K562 (cell line): Measurements from ENCODE around the gene FAM167B. TPM values are rescaled to one million over a fixed set of nuclear protein-coding genes. Genes with fewer than 3 reads are reported as not detected.

ENCODE experiments used
- ATAC-seq: fragments of 200-7000 bp; cut with Tn5 transposase; 3 replicates; pipeline ENCODE4 v1.9.1; 2020; ENCODE audit warnings: moderate library complexity
- BruUV-seq: library from RNA; stranded (reverse); fragments of 400-500 nt; replicated peaks from 2 replicates; lab custom pipeline; 2021; lab: Mats Ljungman, UMichigan
- CTCF ChIA-PET: fragments of 300-600 bp; formaldehyde crosslinking; extraction: SDS; loops from one replicate; lab custom pipeline; 2021; ENCODE audit warnings: low intra/inter-chr PET ratio; lab: Yijun Ruan, JAX
- POLR2A ChIA-PET: fragments of 300-600, 350-650 bp; sonication (Branson Sonifier 250); formaldehyde crosslinking; extraction: SDS; loops from one replicate; lab custom pipeline; 2021; ENCODE audit warnings: antibody characterized with exemption, inconsistent platforms; lab: Yijun Ruan, JAX
- DNase-seq, 4 experiments: peaks; one replicate each; pipeline versions ENCODE4 v3.0.0 to v3.0.0-alpha.2; 2011 to 2018; ENCODE audit warnings: low spot score in 3 of 4, mixed read lengths in 3 of 4; ENCODE audit errors: extremely low read depth in 1 of 4
- FAIRE-seq: peaks from 2 replicates; lab custom pipeline; 2011; peaks lifted over from hg19 to GRCh38; lab: Jason Lieb, UNC
- H2AFZ ChIP-seq: 2 replicates; pipeline ENCODE4 v1.6.0; 2011; ENCODE audit warnings: low read depth, low read length, control low read depth, inconsistent platforms
- H3K27ac ChIP-seq: fragments of 200-600 bp; 3 replicates; pipeline ENCODE4 v1.8.0; 2011; ENCODE audit warnings: low read depth, mild to moderate bottlenecking, control low read depth, inconsistent platforms, low read length, moderate library complexity, mixed read lengths; ENCODE audit errors: extremely low read depth
- H3K27me3 ChIP-seq, 2 experiments: fragments of 300-600 bp in 1 of 2; 2 replicates in 1 of 2; 3 replicates in 1 of 2; pipeline versions ENCODE4 v1.6.0 to v1.8.0; 2011; ENCODE audit warnings: inconsistent platforms in 2 of 2, low read length in 2 of 2, mild to moderate bottlenecking in 1 of 2, mixed read lengths in 1 of 2, moderate library complexity in 1 of 2; ENCODE audit not compliant: control insufficient read depth in 2 of 2, insufficient read depth in 2 of 2
- H3K36me3 ChIP-seq: fragments of 300-600 bp; 3 replicates; pipeline ENCODE4 v1.8.0; 2011; ENCODE audit warnings: mild to moderate bottlenecking, low read length, inconsistent platforms; ENCODE audit not compliant: control insufficient read depth, insufficient read depth
- H3K4me1 ChIP-seq, 2 experiments: fragments of 200-600 bp in 1 of 2; replicated peaks in 1 of 2; 2 replicates in 1 of 2; 3 replicates in 1 of 2; pipeline versions ENCODE4 v1.5.1 to v1.8.0; 2011; ENCODE audit warnings: inconsistent platforms in 2 of 2, low read length in 2 of 2, mild to moderate bottlenecking in 1 of 2, mixed read lengths in 1 of 2, moderate library complexity in 1 of 2; ENCODE audit not compliant: control insufficient read depth in 2 of 2, insufficient read depth in 2 of 2
- H3K4me2 ChIP-seq: 2 replicates; pipeline ENCODE4 v1.6.1; 2011; ENCODE audit warnings: low read length, control low read depth, inconsistent platforms, mixed read lengths; ENCODE audit not compliant: insufficient read depth
- H3K4me3 ChIP-seq: fragments of 200-600 bp; sonication (generic), shearing (Covaris generic); 2 replicates; pipeline ENCODE4 v1.5.1; 2016; ENCODE audit warnings: control low read depth, inconsistent platforms
- H3K79me2 ChIP-seq: fragments of 200-600 bp; 3 replicates; pipeline ENCODE4 v1.8.0; 2011; ENCODE audit warnings: low read length, inconsistent platforms; ENCODE audit not compliant: control insufficient read depth, insufficient read depth
- H3K9ac ChIP-seq, 2 experiments: 2 replicates each; pipeline versions ENCODE4 v1.6.0 to v1.6.1; 2011; ENCODE audit warnings: low read depth in 2 of 2, low read length in 2 of 2, control low read depth in 1 of 2, inconsistent platforms in 1 of 2, mild to moderate bottlenecking in 1 of 2, mixed read lengths in 1 of 2; ENCODE audit not compliant: insufficient read depth in 1 of 2
- H3K9me1 ChIP-seq: one replicate; pipeline ENCODE4 v1.6.0; 2011; ENCODE audit warnings: inconsistent platforms, mild to moderate bottlenecking, low read length, moderate library complexity; ENCODE audit not compliant: control insufficient read depth, insufficient read depth
- H3K9me3 ChIP-seq: replicated peaks from 2 replicates; pipeline ENCODE4 v1.5.1; 2011; ENCODE audit warnings: low read depth, low read length, inconsistent platforms; ENCODE audit not compliant: control insufficient read depth, insufficient read depth
- H4K20me1 ChIP-seq: replicated peaks from 2 replicates; pipeline ENCODE4 v1.6.1; 2011; ENCODE audit warnings: low read length, inconsistent platforms, mixed read lengths; ENCODE audit not compliant: control insufficient read depth, insufficient read depth
- GTF3C2 ChIP-seq: IDR thresholded peaks from 3 replicates; pipeline ENCODE4 v1.6.1; 2011; ENCODE audit warnings: borderline replicate concordance, mild to moderate bottlenecking, moderate library complexity; ENCODE audit not compliant: insufficient read length; ENCODE audit errors: extremely low read depth
- HBP1 ChIP-seq: fragments of 450-650 bp; formaldehyde crosslinking; IDR thresholded peaks from 2 replicates; pipeline ENCODE4 v1.4.0; 2022; ENCODE audit warnings: missing genetic modification characterization
- KAT8 ChIP-seq: fragments of 450-650 bp; IDR thresholded peaks from 2 replicates; pipeline ENCODE4 v1.6.1; 2016; ENCODE audit warnings: low read depth, mild to moderate bottlenecking
- NR4A1 ChIP-seq, 2 experiments: fragments of 250-450 bp in 1 of 2; fragments of 450-650 bp in 1 of 2; sonication (Bioruptor Pico) in 1 of 2; IDR thresholded peaks; 2 replicates each; pipeline versions ENCODE4 v1.4.0 to v1.6.1; 2016 to 2020; ENCODE audit warnings: mild to moderate bottlenecking in 2 of 2, missing compliant biosample characterization in 1 of 2, missing genetic modification characterization in 1 of 2, moderate library complexity in 1 of 2
- POLR2AphosphoS5 ChIP-seq: IDR thresholded peaks from 2 replicates; pipeline ENCODE4 v1.6.1; 2011; ENCODE audit warnings: mild to moderate bottlenecking, low read depth, low read length, moderate library complexity; ENCODE audit not compliant: control insufficient read depth, insufficient read depth
- RBFOX2 ChIP-seq: fragments of 200-400 bp; formaldehyde crosslinking; IDR thresholded peaks from 2 replicates; pipeline ENCODE4 v1.6.1; 2017; ENCODE audit warnings: low read depth, mild to moderate bottlenecking, low read length, moderate library complexity
- SUPT5H ChIP-seq: fragments of 450-650 bp; IDR thresholded peaks from 2 replicates; pipeline ENCODE4 v1.6.1; 2016
- ZNF764 ChIP-seq: fragments of 250-450 bp; sonication (Bioruptor Pico); IDR thresholded peaks from 2 replicates; pipeline ENCODE4 v1.4.0; 2020; ENCODE audit warnings: low read depth, mild to moderate bottlenecking, moderate library complexity
- WGBS: fragments of 100-300 bp; shearing (Covaris generic); methylation state at CpG from one replicate; pipeline ENCODE4 v1.1.6; 2016; ENCODE audit warnings: low coverage, mixed read lengths; ENCODE audit not compliant: insufficient coverage; ENCODE audit errors: missing lambda C conversion rate; 5-methylcytosine and 5-hydroxymethylcytosine counted together
- in situ Hi-C: fragments of 300-500 bp; cut with MboI; formaldehyde crosslinking; loops from 4 replicates; pipeline ENCODE4 v1.15.0; 2018; ENCODE audit warnings: inconsistent platforms, mixed read lengths
- intact Hi-C: fragments of 100-400 bp; cut with micrococcal nuclease; formaldehyde crosslinking; loops from 2 replicates; pipeline ENCODE4 v1.14.2; 2022
- polyA plus RNA-seq, 8 experiments: library from polyadenylated mRNA; depleted of rRNA in 4 of 8; stranded (reverse) in 5 of 8; unstranded in 3 of 8; fragments of >200 nt; fragmentation: Nextera tagmentation in 2 of 8; fragmentation: Illumina TruSeq in 1 of 8; extraction: Ambion mirVana in 2 of 8; extraction: Trizol in 1 of 8; gene quantifications; 2 replicates each; pipeline versions ENCODE4 v1.2.1 to v1.2.3, GENCODE V29; 2011 to 2014; ENCODE audit warnings: inconsistent platforms in 1 of 8, missing spikeins in 1 of 8
- total RNA-seq, 7 experiments: library from RNA; depleted of rRNA in 6 of 7; stranded (reverse); fragments of >200 nt in 6 of 7; fragmentation: Illumina TruSeq in 2 of 7; extraction: Trizol in 2 of 7; gene quantifications; 2 replicates each; pipeline versions ENCODE4 v1.2.1 to v1.2.3, GENCODE V29; 2011 to 2021; ENCODE audit warnings: low replicate concordance in 1 of 7
- TF ChIP-seq, protein P1 (sequence below): sonication (generic); formaldehyde crosslinking; IDR thresholded peaks from 2 replicates; pipeline ENCODE4 v1.8.1; 2023; ENCODE audit warnings: missing genetic modification reagents, mild to moderate bottlenecking, borderline replicate concordance

FAM167B gene
- total and polyA plus RNA-seq, 9 of the 15 experiments (the other 6 are each of a cell fraction or from before 2014, with no cell fraction given) = not detected

DNA sequence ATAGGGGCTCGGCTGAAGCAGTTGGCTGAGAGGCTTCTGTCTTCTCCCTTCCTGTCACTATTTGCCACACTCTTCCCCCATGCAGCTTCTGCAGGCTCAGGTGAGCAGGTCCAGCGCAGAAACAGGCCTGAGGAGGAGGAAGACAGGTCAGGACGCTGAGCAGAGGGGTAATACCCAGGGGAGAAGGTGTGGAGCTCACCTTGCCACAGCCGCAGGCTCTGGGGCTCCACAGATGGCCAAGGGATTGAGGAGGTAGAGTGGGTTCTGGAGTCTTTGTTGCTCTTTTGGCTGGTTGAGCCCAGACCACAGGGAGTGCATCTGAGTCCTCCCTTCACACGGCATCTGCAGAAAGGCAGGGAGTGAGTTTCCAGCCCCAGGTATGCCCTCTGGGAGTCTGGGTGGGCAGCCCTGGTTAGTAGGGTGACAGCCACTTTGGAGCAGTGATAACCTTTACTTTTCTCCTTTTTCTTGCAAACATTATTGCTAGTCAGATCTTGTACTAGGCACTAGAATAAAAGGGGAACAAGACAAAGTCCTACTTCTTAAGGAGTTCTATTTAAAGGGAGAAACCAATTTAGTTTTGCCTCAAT, 15.1 kb upstream of the FAM167B start:
- BruUV-seq = no TSS peak
- ATAC-seq (peak; percentile 18), FAIRE-seq (no peak), DNase-seq (no peak)
- peaks cover 16 to 17% of the 10 kb centered on the region in 2 experiments; a peak in 4 of 5 replicates for H3K4me1 ChIP-seq
- in situ Hi-C loops = no loop called here
- H3K27me3 ChIP-seq = no peaks in the 10 kb centered on the region
- H2AFZ ChIP-seq = no peak overlapping the region
- intact Hi-C loops = no loop called here
- no peak overlapping the region for H3K4me3 ChIP-seq
- no peaks in the 10 kb centered on the region for H4K20me1 ChIP-seq
- ChIA-PET CTCF (no interaction called here), POLR2A (interaction anchor here (0.6 to 2.3 kb wide), 8 partner anchors 8 to 405 kb away, joined by 3 to 8 read pairs (median 5); partner anchors contain the start of gene MARCKSL1)
- peaks cover 4% of the 10 kb centered on the region for H3K9me1 ChIP-seq
- no peak overlapping the region for H3K27ac ChIP-seq
- no peak overlapping the region for H3K4me2 ChIP-seq
- H3K79me2 ChIP-seq = no peaks in the 10 kb centered on the region
- peaks cover 55% of the 10 kb centered on the region for H3K36me3 ChIP-seq
- no peaks in the 10 kb centered on the region for H3K9me3 ChIP-seq
- peak overlapping the region in 1 of 2 experiments; percentile 23; a peak in 1 of 4 replicates for H3K9ac ChIP-seq
- WGBS = 75% methylated on average over 5 of the region's 5 CpGs
- TF ChIP-seq KAT8 (no peak), ZNF764 (CRISPR knock-in tag) (no peak), RBFOX2 (peak; percentile 25; the same call in 1 of the 2 replicates), SUPT5H (peak; percentile 74), NR4A1 (CRISPR knock-in tag; IDR thresholded peaks at IDR 0.05) (0 out of 2 replicates have a peak, but pooled peaks have one; percentile 2), NR4A1 (tag; IDR thresholded peaks at IDR 0.05) (no peak), POLR2AphosphoS5 (peak; percentile 60; the same call in 1 of the 2 replicates), GTF3C2 (no peak), HBP1 (0 out of 2 replicates have a peak, but pooled peaks have one; percentile 11)
- TF ChIP-seq, protein P1, sequence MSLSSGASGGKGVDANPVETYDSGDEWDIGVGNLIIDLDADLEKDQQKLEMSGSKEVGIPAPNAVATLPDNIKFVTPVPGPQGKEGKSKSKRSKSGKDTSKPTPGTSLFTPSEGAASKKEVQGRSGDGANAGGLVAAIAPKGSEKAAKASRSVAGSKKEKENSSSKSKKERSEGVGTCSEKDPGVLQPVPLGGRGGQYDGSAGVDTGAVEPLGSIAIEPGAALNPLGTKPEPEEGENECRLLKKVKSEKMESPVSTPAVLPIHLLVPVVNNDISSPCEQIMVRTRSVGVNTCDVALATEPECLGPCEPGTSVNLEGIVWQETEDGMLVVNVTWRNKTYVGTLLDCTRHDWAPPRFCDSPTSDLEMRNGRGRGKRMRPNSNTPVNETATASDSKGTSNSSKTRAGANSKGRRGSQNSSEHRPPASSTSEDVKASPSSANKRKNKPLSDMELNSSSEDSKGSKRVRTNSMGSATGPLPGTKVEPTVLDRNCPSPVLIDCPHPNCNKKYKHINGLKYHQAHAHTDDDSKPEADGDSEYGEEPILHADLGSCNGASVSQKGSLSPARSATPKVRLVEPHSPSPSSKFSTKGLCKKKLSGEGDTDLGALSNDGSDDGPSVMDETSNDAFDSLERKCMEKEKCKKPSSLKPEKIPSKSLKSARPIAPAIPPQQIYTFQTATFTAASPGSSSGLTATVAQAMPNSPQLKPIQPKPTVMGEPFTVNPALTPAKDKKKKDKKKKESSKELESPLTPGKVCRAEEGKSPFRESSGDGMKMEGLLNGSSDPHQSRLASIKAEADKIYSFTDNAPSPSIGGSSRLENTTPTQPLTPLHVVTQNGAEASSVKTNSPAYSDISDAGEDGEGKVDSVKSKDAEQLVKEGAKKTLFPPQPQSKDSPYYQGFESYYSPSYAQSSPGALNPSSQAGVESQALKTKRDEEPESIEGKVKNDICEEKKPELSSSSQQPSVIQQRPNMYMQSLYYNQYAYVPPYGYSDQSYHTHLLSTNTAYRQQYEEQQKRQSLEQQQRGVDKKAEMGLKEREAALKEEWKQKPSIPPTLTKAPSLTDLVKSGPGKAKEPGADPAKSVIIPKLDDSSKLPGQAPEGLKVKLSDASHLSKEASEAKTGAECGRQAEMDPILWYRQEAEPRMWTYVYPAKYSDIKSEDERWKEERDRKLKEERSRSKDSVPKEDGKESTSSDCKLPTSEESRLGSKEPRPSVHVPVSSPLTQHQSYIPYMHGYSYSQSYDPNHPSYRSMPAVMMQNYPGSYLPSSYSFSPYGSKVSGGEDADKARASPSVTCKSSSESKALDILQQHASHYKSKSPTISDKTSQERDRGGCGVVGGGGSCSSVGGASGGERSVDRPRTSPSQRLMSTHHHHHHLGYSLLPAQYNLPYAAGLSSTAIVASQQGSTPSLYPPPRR = no peak
